ENCODE results near the gene RNF144A. TPM values are rescaled to one million over a fixed set of nuclear protein-coding genes. Genes with fewer than 3 reads are reported as not detected.

RNF144A gene
- total RNA-seq, 6 experiments from 2014 or later = 1.2 to 3.2 (median 2.0) TPM

DNA sequence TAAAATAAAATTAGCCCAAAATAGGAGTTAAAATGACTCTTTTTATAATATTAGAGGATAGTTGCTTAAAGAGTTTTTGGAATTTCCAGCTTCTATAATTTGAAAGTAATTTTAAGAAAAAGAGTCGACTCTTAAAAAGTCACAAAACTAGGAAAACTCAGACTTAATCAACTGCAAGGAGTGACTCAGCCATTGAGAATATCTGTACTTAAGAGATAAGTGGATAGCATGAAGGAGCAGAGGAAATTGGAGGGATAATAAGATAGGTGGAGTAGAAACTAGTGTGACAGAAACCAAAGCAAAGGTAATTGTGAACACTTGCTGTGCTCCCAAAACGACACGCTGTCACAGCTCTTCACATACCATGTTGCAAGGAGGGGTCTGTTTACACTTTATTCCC, 31.2 kb upstream of the RNF144A start:
- Histone ChIP-seq H3K27me3 (no peaks in the 10 kb centered on the region), H3K4me3 (no peak overlapping the region), H3K9me3 (no peaks in the 10 kb centered on the region), H3K27ac (no peak overlapping the region), H3K36me3 (no peaks in the 10 kb centered on the region), H3K4me1 (no peaks in the 10 kb centered on the region)
- 96% methylated on average over 3 of the region's 3 CpGs for WGBS (ENCODE audit: insufficient coverage, low coverage, low lambda C conversion rate, missing lambda C conversion rate)
- ATAC-seq (no peak), DNase-seq (no peak)
- intact Hi-C loops (cut with DNase I) = no loop called here
- TF ChIP-seq POLR2A (IDR thresholded peaks at IDR 0.05) = no peak
- no peak for TF ChIP-seq CTCF (IDR thresholded peaks at IDR 0.05)

- WGBS (ENCODE audit: insufficient coverage, low coverage, low lambda C conversion rate, missing lambda C conversion rate) = 67% methylated on average over 3 of the region's 3 CpGs
- H3K4me1 ChIP-seq = no peaks in the 10 kb centered on the region
- TF ChIP-seq POLR2A (IDR thresholded peaks at IDR 0.05) = no peak
- TF ChIP-seq CTCF (IDR thresholded peaks at IDR 0.05) = no peak
- no peak for DNase-seq
- H3K36me3 ChIP-seq = no peaks in the 10 kb centered on the region
- no peak for ATAC-seq
- H3K4me3 ChIP-seq = no peak overlapping the region
- intact Hi-C loops (cut with DNase I) = no loop called here
- no peak overlapping the region for H3K27ac ChIP-seq
- no peaks in the 10 kb centered on the region for H3K9me3 ChIP-seq
- H3K27me3 ChIP-seq = no peaks in the 10 kb centered on the region
These were observed 29.4 kb upstream of the RNF144A start for GRCh38 chr2:6887751-6888192.

DNA sequence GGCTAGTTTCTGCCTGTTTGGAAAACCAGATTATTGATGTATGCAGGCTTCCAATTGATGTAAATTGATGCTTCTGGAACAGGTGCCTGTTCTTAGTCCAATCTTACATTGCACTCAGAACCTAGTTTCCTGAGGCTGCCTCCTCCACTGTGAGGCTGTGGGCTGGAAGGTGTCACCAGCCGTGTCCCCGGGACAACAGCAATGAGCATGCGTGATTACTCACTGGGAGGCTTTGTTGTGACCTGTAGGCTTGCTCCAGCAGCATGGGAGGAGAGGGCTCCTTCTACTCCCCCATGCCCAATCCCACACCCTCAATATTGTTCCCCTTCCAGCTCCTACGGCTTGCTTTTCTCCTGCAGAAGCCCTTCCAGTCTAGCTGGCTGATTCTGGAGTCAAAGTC, 28.5 kb upstream of the RNF144A start:
- ATAC-seq = no peak
- H3K4me1 ChIP-seq = no peaks in the 10 kb centered on the region
- no peaks in the 10 kb centered on the region for H3K9me3 ChIP-seq
- intact Hi-C loops (cut with DNase I) = no loop called here
- no peak overlapping the region for H3K27ac ChIP-seq
- no peak overlapping the region for H3K4me3 ChIP-seq
- H3K27me3 ChIP-seq = no peaks in the 10 kb centered on the region
- TF ChIP-seq CTCF (IDR thresholded peaks at IDR 0.05) = no peak
- TF ChIP-seq POLR2A (IDR thresholded peaks at IDR 0.05) = no peak
- H3K36me3 ChIP-seq = no peaks in the 10 kb centered on the region
- no peak for DNase-seq
- WGBS (ENCODE audit: insufficient coverage, low coverage, low lambda C conversion rate, missing lambda C conversion rate) = 100% methylated on average over 1 of the region's 4 CpGs

- WGBS (ENCODE audit: insufficient coverage, low coverage, low lambda C conversion rate, missing lambda C conversion rate) = 67% methylated on average over 2 of the region's 2 CpGs
- no peak for ATAC-seq
- H3K27me3 ChIP-seq = no peaks in the 10 kb centered on the region
- no peak overlapping the region for H3K27ac ChIP-seq
- TF ChIP-seq POLR2A (IDR thresholded peaks at IDR 0.05) (no peak), CTCF (IDR thresholded peaks at IDR 0.05) (no peak)
- no peaks in the 10 kb centered on the region for H3K36me3 ChIP-seq
- H3K9me3 ChIP-seq = no peaks in the 10 kb centered on the region
- DNase-seq = no peak
- no peaks in the 10 kb centered on the region for H3K4me1 ChIP-seq
- intact Hi-C loops (cut with DNase I) = loop anchor here in 1 of 2 donors (10.0 kb wide), 1 partner anchor 141 kb away; no protein-coding TSS in a partner anchor
- no peak overlapping the region for H3K4me3 ChIP-seq
These were observed 23.2 kb upstream of the RNF144A start for GRCh38 chr2:6893876-6894482.

Measured in right lobe of liver (tissue), 6 donors.